NCI-H2107 treated with DMSO at 0.1 percent for 48 hours (cell line): Measurements from ENCODE around the gene SUMF2.
"Not testable (repeated sequence)": the region's sequence is repeated elsewhere in the genome, so short reads cannot be mapped to it uniquely, and the experiment has no call there.

Source experiments
- DNase-seq: peaks from one replicate; lab custom pipeline; 2025; ENCODE audit not compliant: unreplicated experiment; lab: John Stamatoyannopoulos, UW

The SUMF2 gene

DNA sequence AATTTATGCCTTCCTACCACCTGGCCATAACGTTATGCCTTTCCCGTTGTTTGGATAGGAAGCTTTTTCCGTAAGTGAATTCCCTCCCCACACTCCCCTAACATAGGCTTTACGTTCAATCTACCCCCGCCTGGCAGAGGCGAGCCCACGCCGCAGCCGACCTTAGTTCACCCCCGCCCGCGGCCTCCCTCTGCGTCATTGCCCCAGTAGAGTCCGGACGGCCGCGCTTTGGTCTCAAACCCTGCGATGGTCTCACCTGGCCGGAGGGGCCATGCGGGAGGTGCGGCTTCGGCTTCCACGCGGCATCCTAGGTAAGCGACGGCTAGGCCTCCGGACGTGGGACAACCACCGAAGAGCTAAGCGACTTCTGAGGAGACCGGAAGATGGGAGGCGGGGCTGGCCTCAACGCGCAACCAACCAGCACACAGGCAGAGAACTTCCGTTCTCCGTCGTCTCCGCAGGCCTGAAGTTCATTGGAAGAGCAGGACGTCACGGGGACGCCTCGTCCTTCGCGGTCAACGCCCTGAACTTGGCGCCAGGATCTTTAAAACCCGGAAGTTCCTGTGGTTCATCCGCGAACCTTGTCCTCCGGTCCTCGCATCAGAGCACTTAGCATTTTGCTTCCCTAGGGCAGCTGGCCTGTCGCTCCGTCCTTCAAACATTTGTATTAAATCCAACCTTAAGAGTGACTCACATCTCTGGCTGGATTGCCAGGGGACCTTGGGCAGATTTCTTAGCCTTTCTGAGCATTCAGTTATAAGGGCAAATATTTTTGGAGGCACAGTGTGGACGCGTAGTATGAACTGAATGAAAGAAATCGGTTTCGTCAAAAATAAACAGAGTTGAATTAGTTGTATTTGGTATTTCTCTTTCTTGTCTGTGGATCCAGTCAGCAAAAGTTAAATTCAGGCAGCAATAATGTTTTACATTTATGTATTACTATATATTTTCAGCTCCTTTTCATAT is 42.3 kb downstream of the SUMF2 start, which contains the start of gene CHCHD2:
Gene CHCHD2 (minus strand): TSS at position 369 of the 966 bp plus-strand sequence. CDS start 63 bp downstream, at position 306.
- DNase-seq, result peak; percentile 99

DNA sequence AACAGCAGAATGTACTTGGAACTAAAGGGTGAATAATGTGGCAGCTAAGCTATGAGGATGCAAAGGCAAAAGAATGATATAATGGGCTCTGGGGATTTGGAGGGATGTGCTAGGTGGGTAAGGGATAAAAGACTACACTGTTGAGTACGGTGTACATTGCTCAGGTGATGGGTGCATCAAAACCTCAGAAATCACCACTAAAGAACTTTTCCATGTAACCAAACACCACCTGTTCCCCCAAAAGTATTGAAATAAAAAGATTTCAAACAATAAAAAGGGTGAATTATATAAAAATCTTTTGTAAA is 43.8 kb downstream of the SUMF2 start:
- no peak for DNase-seq

DNA sequence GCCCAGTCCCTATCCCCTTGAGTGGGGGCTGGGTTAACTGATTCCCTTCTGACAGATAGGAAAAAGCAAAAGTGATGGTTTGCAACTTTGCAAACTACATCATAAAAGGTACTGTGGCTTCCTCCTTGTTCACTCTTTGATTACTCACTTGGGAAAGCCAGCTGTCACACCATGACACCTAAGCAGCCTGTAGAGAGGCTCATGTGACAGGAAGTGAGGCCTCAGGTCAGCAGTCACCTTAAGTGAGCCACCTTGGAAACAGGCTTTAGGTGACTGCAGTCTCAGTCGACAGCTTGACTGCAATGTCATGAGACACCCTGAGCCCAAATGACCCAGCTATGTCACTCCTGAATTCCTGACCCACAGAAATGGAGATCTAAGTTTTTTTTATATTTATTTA is 46.5 kb downstream of the SUMF2 start:
- DNase-seq, result no peak

DNA sequence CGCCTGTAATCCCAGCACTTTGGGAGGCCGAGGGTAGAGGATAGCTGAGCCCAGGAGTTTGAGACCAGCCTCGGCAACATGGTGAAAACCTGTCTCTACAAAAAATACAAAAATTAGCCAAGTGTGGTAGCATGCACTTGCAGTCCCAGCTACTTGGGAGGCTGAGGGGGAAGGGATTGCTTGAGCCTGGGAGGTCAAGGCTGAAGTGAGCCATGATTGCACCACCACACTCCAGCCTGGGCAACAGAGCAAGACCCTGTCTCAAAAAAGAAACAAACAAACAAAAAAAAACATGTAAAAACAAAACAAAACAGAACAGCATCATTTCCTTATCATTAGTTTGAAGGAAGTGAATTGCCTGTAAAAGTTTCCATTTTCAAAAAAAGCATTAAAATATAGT is 48.2 kb downstream of the SUMF2 start:
- not testable (repeated sequence) for DNase-seq

DNA sequence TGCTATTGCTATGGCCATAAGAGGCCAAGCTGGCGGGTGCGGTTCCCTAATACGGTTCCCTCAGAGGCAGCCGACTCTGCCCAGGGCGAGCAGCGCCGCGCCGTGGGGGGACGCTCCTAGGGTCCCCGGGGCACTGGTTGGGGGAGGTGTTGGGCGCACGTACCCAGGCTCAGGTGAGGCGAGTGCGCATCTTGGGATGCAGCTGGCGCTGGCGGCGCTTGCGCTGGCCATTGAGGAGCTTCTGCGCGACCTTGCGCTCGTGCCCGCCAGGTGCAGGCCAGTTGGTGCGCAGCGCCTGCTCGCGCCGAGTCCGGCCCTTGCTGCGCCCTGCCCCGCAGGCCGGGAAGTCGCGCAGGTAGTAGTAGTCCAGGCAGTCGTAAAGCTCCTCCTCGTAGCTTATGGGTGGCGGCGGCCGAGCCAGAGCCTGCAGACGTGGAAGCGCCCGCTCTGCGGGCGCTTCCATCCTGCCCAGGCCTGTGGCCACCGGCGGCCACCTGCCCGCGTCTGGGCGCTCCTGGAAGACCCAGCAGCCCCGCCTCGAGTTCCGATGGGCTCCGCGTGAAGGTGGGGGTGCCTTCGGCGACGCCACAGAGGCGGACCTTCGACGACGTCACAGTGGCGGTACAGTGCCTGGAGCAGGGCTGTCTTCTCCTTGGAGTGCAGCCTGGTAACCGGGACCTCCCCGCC is 51.9 kb downstream of the SUMF2 start, which contains the start of gene NUPR2:
Gene NUPR2 (minus strand): TSS at position 566 of the 687 bp plus-strand sequence. CDS start 103 bp downstream, at position 463.
- no peak for DNase-seq

DNA sequence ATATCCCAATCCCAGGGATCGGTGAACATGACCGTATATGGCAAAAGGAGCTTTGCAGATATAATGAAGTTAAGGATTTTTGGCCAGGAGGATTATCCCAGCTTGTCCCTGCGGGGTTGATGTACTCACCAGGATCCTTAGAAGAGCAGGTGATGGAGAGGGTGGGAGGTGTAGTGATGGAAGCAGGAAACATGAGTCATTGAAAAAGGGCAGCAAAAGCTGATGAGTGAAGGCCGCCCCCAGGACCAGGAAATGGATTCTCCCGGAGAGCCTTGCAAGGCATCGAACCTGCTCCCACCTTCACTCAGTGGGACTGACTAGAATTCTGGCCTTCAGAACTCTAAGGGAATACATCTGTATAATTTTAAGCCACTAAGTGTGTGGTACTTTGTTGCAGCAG is 57.4 kb downstream of the SUMF2 start:
- no peak for DNase-seq

DNA sequence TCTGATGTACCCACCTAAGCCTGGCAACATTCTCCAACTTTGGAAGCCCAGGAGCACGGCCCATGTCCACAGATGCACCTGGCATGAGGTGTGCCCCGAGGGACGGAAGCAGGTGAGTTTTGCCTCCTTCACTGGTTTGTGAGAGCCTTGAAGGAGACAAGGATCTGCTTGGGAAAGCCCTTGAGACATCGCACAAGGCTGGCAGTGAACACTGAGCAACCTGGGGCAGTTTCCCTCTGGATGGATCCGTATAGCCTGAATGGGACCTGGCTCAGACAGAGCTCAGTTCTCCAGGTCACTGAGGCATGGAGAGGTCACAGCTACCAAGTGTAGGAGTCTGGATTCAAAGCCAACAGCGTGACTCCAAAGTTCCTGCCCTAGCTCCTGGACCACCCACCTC is 60.9 kb downstream of the SUMF2 start:
- DNase-seq, result no peak

DNA sequence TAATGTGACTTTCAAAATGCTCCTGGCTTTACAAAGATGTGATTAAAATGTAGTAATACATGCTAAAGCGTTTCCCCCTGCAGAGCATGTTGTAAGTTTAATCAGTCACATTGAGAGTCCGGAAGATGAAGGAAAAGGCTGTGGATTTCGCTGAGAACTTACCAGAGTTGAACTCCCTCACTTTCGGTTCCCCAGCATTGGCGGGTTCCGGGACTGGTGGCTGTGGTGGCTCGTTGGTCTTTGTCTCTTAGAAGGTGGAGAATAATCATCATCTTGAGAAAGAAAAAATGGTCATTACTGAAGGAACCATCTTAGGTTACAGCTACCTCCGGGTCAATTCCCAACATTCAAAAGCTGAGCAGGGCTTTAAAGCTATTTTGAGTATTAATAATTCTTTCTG is 61.7 kb downstream of the SUMF2 start:
- no peak for DNase-seq

DNA sequence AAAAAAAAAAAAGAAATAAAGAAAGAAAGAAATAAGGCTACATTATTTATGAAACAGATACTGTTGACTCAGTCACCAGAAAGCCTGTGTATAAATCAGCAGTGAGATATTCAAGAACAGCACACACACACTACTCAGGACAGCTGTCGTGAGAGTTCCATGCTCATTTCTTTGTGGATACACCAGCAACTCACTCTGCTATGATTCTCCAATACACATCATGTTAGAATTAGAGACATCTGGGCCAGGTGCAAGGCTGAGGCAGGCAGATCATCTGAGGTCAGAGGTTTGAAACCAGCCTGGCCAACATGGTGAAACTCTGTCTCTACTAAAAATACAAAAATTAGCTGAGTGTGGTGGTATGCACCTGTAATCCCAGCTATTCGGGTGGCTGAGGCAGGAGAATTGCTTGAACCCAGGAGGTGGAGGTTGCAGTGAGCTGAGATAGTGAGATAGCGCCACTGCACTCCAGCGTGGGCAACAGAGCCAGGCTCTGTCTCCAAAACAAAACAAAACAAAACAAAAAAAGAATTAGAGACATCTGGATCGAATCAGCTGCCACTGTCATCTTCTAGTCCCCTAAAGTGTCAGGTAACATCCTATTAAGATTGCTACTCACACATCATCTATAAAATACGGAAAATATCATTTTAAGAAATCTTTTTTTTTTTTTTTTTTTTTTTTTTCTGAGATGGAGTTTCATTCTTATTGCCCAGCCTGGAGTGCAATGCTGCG is 63.3 kb downstream of the SUMF2 start:
- no peak for DNase-seq
